AG10803 (cell line): ENCODE results near the gene NAT10.

ENCODE experiments used
- DNase-seq: peaks from one replicate; pipeline ENCODE4 v3.0.0; 2010; ENCODE audit warnings: low read depth
- H3K4me3 ChIP-seq: 2 replicates; pipeline ENCODE4 v1.5.1; 2011; ENCODE audit warnings: mild to moderate bottlenecking, low read length, control low read depth
- CTCF ChIP-seq: conservative IDR thresholded peaks from 2 replicates; pipeline ENCODE4 v1.5.1; 2011; ENCODE audit warnings: mild to moderate bottlenecking, low read length, control low read depth, inconsistent platforms

Gene NAT10

GRCh38 chr11:34128824-34129223, 23.4 kb downstream of the NAT10 start:
- H3K4me3 ChIP-seq = no peak overlapping the region
- no peak for TF ChIP-seq CTCF
- no peak for DNase-seq

GRCh38 chr11:34132261-34132965, 27.0 kb downstream of the NAT10 start:
- no peak for TF ChIP-seq CTCF

GRCh38 chr11:34134765-34135164, 29.3 kb downstream of the NAT10 start:
- no peak for TF ChIP-seq CTCF
- no peak for DNase-seq
- no peak overlapping the region for H3K4me3 ChIP-seq

More at GRCh38 chr11:34132261-34132965, 27.0 kb downstream of the NAT10 start:
- no peak overlapping the region for H3K4me3 ChIP-seq
- DNase-seq = no peak

- DNase-seq = no peak
- H3K4me3 ChIP-seq = no peak overlapping the region
- no peak for TF ChIP-seq CTCF
These were observed 30.0 kb downstream of the NAT10 start for GRCh38 chr11:34135439-34135838.

GRCh38 chr11:34136420-34136819, 31.0 kb downstream of the NAT10 start:
- no peak overlapping the region for H3K4me3 ChIP-seq
- no peak for TF ChIP-seq CTCF
- no peak for DNase-seq

- no peak overlapping the region for H3K4me3 ChIP-seq
- no peak for DNase-seq
- TF ChIP-seq CTCF = no peak
These were observed 33.9 kb downstream of the NAT10 start for GRCh38 chr11:34139346-34139745.

- H3K4me3 ChIP-seq = no peak overlapping the region
- no peak for TF ChIP-seq CTCF
- no peak for DNase-seq
These were observed 34.7 kb downstream of the NAT10 start for GRCh38 chr11:34140149-34140548.
